ENCODE results near the gene COMMD8. TPM values are rescaled to one million over a fixed set of nuclear protein-coding genes. Genes with fewer than 3 reads are reported as not detected.

The COMMD8 gene
- total and polyA plus RNA-seq, 10 of the 15 experiments (the other 5 are each of a cell fraction or from before 2014, with no cell fraction given), result 27.6 to 156 (median 48.4) TPM

DNA sequence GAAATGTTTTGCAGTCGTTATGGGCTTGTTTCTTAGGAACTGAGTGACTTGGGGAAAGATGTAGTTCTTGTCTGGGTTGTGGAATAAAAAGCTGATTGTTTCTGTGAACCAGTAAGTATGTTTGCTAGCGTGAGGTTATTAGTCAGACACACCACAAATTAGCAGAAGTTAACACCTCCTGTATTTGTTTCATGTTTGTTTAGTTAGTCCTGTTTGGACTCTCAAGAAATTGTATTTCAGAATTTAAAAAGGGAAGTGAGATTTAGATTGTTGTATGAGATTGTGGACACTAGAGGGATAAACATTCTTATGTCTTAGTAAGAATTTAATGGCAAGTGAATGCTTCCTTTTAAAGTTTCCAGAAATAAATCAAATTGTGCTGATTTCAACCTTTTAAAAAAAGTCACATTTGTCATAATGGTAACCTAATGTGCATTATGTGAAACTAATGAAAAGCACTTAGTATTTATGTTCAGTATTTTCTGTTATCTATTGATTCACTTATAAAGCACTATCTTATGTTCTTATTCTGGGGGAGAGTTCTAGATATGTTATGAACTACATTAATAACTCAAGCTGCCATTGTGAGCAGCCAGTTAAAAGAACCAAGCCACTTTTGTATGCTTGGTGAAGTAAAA, 47.1 kb upstream of the COMMD8 start (continued):
- TF ChIP-seq HSF1 (IDR thresholded peaks at IDR 0.05; ENCODE audit: low read depth, low read length) (no peak), SMAD1 (IDR thresholded peaks at IDR 0.05; ENCODE audit: low read depth, partially characterized antibody) (peak; percentile 91), CHD4 (IDR thresholded peaks at IDR 0.05) (no peak), ESRRA (IDR thresholded peaks at IDR 0.05; ENCODE audit: low read length) (no peak), RELA (IDR thresholded peaks at IDR 0.05; ENCODE audit: borderline replicate concordance, partially characterized antibody) (no peak), NR2C1 (IDR thresholded peaks at IDR 0.05) (no peak), NRF1 (conservative IDR thresholded peaks at IDR 0.05; ENCODE audit: low read depth, low read length) (no peak), ZBTB4 (CRISPR knock-in tag; IDR thresholded peaks at IDR 0.05) (no peak), ZBED1 (IDR thresholded peaks at IDR 0.05; ENCODE audit: borderline replicate concordance) (no peak), HDAC2 (IDR thresholded peaks at IDR 0.05) (no peak), EP300 (IDR thresholded peaks at IDR 0.05; ENCODE audit: borderline replicate concordance in 1 of 2, control insufficient read depth in 1 of 2, low read depth in 2 of 2, low read length in 2 of 2) (peak; percentile 95 to 96), MEF2B (IDR thresholded peaks at IDR 0.05; ENCODE audit: partially characterized antibody, poor library complexity, severe bottlenecking) (peak; percentile 85), KDM1A (IDR thresholded peaks at IDR 0.05; ENCODE audit: borderline replicate concordance) (no peak), BHLHE40 (IDR thresholded peaks at IDR 0.05; ENCODE audit: borderline replicate concordance in 1 of 2, low read depth in 2 of 2, low read length in 1 of 2) (peak; percentile 52 to 58; a peak in 3 of 4 replicates), SMARCA5 (IDR thresholded peaks at IDR 0.05) (no peak), SP1 (IDR thresholded peaks at IDR 0.05; ENCODE audit: low read depth, low read length) (peak; percentile 23), RELB (IDR thresholded peaks at IDR 0.05; ENCODE audit: low read depth) (peak; percentile 91), SPI1 (IDR thresholded peaks at IDR 0.05; ENCODE audit: borderline replicate concordance, insufficient read depth, low read depth, low read length) (peak; percentile 96), RFX5 (IDR thresholded peaks at IDR 0.05; ENCODE audit: low read depth, low read length) (no peak), HDAC6 (IDR thresholded peaks at IDR 0.05; ENCODE audit: unreplicated experiment) (no peak)
- TF ChIP-seq, protein P1, sequence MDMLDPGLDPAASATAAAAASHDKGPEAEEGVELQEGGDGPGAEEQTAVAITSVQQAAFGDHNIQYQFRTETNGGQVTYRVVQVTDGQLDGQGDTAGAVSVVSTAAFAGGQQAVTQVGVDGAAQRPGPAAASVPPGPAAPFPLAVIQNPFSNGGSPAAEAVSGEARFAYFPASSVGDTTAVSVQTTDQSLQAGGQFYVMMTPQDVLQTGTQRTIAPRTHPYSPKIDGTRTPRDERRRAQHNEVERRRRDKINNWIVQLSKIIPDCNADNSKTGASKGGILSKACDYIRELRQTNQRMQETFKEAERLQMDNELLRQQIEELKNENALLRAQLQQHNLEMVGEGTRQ (IDR thresholded peaks at IDR 0.05; ENCODE audit: borderline replicate concordance, low read depth, low read length), result no peak
- TF ChIP-seq, protein P2, sequence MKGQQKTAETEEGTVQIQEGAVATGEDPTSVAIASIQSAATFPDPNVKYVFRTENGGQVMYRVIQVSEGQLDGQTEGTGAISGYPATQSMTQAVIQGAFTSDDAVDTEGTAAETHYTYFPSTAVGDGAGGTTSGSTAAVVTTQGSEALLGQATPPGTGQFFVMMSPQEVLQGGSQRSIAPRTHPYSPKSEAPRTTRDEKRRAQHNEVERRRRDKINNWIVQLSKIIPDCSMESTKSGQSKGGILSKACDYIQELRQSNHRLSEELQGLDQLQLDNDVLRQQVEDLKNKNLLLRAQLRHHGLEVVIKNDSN (IDR thresholded peaks at IDR 0.05; ENCODE audit: borderline replicate concordance, extremely low read length, insufficient read depth, low read depth, low read length), result no peak
